GM10847 (cell line): Measurements from ENCODE around the gene DZIP3.
A peak's percentile ranks its signal among the peaks of the same experiment; 100 is the strongest.

Experiments
- POLR2A ChIP-seq: IDR thresholded peaks from 2 replicates; pipeline ENCODE4 v1.6.1; 2011; ENCODE audit not compliant: insufficient read length; ENCODE audit errors: extremely low read depth

Gene DZIP3, protein sequence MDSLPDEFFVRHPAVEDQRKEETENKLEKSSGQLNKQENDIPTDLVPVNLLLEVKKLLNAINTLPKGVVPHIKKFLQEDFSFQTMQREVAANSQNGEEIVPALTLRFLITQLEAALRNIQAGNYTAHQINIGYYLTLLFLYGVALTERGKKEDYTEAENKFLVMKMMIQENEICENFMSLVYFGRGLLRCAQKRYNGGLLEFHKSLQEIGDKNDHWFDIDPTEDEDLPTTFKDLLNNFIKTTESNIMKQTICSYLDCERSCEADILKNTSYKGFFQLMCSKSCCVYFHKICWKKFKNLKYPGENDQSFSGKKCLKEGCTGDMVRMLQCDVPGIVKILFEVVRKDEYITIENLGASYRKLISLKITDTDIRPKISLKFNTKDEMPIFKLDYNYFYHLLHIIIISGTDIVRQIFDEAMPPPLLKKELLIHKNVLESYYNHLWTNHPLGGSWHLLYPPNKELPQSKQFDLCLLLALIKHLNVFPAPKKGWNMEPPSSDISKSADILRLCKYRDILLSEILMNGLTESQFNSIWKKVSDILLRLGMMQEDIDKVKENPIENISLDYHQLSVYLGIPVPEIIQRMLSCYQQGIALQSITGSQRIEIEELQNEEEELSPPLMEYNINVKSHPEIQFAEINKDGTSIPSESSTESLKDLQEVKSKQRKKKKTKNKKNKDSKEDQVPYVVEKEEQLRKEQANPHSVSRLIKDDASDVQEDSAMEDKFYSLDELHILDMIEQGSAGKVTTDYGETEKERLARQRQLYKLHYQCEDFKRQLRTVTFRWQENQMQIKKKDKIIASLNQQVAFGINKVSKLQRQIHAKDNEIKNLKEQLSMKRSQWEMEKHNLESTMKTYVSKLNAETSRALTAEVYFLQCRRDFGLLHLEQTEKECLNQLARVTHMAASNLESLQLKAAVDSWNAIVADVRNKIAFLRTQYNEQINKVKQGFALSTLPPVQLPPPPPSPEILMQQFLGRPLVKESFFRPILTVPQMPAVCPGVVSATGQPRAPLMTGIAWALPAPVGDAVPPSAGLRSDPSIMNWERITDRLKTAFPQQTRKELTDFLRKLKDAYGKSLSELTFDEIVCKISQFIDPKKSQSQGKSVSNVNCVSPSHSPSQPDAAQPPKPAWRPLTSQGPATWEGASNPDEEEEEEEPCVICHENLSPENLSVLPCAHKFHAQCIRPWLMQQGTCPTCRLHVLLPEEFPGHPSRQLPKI

DNA sequence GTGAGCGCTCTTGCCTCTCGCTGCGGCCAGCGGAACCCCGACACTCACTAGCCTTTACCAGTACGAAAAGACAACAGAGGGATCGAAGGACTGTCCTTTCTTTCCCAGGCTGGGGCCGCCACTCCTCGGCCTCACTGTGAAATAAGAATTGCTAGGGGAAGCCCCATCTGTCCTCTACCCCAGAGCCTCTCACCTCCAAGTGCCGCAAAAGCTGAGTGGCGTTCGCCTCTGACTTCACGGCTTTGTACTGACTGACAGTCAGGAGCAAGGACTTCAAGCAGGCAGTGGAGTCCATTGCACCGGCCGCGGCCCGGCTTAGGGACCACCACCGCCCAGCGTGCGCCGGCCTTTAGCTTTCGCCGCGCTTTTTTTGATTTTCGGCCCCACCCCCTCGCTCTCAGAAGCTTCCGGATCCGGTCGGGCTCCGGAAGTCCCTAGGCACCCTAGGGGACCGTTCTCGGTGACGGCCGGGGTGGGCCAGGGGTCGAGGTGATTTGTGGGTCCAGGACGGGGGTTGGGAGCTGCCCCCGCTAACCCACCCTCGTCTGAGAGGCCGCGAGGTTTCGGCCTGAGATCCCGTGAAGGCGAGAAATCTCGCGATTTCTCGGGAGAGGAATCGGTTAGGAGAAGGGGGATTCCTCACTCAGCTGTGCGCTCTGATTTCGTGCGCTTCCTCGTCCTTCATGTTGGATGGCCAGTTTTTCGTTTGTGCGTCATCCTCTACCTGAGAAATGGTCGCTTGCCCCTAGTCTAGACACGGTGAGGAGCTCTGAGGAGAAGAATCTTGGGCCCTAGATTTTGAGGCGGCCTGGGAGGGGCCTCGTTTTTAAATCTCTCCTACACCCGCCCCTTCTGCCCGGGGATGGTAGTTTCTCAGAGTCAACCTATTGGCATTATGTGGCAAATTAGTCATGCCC, at the start of gene DZIP3, which contains the start of gene CIP2A:
TSS of gene DZIP3 (plus strand) at position 642 of the 917 bp plus-strand sequence. CDS start 15,685 bp downstream, outside the sequence.
TSS of gene CIP2A (minus strand) at position 358 of the 917 bp plus-strand sequence. CDS start at position 295, 63 bp downstream.
- peak; percentile 67 for TF ChIP-seq POLR2A

DNA sequence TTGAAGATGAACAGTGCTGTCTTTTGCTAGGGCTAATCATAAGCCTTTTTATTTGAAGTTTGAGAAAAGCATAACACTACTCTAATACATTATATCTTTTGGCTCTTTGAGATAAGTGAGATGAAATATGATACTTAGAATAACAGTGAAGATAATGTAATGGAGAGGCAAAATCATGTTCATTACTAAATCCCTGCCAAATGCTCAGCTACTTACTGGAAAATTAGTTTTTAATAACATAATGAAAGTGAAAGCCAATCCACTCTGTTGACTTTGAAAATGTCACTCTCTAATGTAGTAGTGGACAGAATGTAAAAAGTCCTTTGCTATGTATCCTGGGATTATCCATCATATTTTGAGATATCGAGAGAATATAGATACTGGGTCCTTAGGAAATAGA, 43.3 kb upstream of the DZIP3 start:
- no peak for TF ChIP-seq POLR2A

DNA sequence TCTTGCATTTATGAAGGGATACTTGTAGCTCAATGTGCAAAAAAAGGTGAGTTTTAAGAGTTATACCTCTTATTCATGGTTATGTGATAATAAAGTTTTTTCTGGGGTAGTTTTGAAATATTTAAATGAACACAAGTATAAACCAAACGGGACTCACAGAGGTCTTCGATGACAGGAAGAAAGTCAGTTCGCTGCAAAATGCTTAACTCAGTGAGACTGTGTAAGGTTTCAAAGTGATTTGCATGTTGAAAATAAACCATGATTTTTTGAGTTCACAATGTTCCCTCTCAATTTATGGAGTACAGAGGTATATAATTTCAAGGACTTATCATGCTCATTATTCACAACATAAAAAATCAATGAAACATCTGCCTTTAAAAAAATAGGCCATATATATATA, 42.8 kb upstream of the DZIP3 start:
- TF ChIP-seq POLR2A: no peak

DNA sequence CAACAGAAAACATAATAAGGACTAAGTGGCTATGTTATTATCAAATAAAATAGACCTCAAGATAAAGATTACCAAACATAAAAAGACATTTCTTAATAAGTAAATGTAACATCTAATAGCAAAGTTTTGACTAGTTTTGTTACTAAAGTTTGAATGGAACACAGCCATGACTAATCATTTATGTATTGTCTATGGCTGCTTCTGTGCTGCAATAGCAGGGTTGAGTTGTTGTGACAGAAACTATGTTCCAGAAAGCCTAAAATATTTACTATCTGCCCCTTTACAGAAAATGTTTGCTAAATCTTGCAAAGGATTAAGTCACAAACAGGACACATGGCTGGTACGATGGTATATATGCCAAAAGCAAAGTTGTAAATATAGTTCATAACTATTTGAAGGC, 41.2 kb upstream of the DZIP3 start:
- no peak for TF ChIP-seq POLR2A

DNA sequence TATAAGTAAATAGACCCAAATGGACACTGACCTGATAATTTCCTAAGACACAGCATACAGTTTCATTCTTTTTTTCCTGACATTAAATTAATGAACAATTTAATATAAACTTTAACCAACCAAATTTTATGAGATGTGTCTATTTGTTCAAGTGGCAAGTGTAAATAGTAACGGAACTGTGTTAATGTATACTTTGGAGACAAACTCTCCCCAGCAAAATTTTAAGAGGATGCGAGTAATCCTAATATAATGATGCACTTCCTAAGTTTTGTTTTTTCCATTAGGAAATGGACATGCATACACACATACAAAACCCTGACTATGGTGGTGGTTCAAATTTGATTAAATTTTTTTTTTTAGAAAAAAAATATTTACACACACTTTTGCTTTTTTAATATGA, 40.6 kb upstream of the DZIP3 start:
- no peak for TF ChIP-seq POLR2A

DNA sequence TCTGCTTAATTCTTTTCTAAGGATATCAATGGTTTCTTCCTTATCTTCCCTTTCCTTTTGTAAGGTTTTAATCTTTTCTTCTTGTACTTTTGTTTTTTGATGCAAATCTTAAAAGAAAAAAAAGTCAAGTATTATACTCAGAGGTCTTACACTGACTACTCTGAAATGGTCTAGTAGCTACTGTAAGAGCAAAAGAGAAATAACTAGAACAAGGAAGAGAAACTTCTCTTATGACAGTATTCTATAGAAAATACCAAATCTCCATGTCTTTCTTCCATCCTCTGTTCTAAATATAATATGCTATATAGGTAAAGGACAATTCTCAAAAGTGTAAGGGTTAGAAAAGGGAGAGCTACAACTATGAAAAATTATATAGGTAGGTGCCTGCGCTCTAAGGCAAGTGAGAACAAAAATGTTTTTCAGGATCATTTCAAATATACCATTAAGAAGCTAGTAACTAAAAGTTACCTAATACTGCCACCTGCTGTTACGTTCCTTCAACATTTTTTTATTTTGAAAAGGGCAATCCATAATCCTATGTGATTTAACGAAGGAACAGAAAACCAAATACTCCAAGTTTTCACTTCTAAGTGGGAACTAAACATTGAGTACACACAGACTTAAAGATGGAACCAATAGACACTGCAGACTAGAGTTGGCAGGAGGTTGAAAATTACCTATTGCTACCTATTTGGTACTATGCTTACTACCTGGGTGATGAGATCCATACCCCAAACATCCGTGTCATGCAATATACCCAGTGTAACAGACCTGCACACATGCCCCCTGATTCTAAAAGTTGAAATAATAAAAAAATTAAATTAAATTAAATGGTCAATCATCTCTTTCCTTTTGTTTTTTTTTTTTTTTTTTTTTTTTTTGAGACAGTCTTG, 37.0 kb upstream of the DZIP3 start:
- no peak for TF ChIP-seq POLR2A

DNA sequence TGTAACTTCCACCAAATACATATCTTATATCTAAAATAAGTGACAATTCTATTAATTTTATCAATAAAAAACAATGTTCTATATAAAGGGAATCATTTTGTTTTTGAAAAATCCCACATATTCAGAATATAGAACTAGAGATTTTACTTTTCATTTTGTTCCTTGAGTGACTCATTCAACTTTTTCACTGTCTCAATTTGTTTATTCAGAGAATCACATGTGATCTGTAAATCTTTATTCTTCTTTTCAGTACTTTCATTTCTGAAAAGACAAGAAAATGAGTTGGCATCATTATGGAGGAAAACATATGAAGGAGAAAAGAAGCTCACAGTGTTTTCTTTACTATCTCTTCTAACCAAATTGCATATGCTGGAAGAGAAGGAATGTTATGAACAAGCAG, 35.3 kb upstream of the DZIP3 start:
- no peak for TF ChIP-seq POLR2A

DNA sequence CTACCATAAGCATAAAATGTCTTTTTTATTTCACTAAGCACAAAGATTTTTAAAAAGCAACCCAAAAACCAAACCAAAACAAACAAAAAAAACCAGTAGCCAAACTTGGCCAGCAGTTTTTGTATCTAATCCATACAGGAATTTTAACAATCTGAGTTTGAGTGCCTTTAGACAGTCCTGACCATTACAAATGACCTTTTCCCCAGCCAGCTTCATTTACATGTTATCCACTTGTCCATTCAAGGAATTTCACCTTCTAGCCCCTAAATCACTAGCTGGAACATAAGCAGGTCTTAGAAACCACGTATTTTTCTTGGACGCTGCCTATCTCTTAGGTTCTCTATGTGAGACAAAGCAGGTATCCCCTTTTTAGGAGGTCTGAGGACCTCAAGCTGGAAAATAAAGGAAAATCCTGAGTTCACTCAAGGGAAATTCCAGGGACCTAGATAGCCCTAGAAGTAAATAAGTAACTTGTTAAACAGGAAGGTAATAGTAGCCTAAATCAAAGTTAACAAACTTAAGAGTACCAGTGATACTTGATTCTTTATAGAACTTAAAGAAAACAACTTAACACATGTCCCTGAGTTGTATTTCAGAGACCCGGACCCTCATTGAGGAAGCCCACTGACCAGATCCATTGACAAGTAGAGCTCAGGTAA, 34.5 kb upstream of the DZIP3 start:
- no peak for TF ChIP-seq POLR2A

DNA sequence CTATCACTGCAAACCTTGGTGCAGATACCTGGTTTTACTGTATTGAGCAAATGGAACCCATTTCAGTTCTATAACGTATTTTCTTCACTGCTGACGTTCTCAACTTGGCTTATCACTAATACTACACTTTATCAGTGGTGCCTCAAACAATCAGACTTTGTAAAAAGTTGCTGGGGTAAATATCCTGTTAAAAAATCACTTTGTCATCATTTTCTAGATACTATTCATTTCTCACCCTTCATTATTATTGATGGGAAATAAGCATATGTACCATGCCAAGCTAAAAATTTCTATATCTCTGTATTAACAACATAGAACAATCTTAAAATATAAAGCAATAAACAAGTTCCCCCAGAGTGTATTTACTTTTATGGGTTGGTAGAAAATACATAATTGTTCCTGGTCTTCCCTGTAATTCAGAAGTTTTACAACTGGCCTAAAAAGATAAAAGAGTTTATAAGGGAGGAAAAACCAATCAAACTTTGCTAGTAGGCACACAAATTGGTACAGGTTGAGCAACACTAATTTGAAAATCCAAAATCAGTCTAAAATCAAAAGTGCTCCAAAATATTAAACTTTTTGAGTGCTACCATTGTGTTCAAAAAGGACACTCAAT, 33.4 kb upstream of the DZIP3 start:
- TF ChIP-seq POLR2A: no peak

DNA sequence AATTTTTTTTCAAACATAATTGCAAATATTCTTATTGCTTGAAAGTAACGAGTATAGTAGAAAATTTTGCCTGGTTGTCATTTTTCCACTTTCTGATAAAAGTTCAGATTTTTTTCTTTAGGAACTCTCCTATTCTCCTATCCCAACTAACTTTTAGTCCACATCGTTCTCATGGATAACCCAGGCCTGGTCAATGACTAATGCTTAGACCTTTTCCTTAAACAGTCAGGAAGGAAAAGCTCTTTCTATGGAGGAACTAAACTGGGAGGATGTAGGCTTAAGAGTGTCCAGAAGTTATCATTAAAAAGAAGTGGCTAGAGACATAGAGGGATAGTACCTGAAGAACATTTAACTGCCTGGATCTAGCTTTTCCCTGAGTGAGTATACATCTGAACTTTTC, 27.0 kb upstream of the DZIP3 start:
- TF ChIP-seq POLR2A: no peak

DNA sequence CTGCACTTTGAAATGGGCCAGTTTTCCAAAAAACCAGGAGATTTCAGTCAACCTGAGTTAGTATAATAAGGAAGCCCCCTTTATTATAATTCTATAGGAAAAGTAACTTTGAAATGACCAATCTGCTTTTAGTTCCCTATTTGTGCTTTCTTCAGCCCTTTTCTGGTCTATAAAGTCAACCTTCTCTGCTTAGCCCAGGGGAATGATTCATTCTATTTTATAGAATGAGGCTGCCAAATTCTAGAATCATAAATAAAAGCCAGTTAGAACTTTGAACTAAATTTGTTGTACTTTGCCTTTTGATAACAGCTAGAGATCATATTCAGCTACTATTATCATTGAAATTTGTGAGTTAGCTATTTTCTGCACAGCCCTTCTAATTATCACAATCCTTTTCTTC, 25.0 kb upstream of the DZIP3 start:
- no peak for TF ChIP-seq POLR2A

DNA sequence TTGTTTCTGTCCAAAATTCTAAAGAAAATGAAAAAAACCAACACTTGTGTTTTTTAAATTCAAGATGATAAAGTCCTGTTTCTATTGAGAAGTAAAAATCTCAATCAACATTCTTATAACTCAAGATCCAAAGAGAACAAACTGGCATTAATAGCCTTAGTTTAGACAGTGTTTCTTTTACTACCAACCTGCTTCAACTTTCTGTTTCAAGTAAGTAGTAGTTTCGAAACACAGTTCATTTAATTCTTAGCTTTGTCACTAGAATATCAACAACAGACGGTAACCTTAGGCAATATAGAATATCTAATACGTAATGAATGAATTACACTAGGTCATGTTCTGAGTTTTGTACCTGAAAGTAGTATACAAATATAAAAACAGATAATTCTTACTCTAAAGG, 24.0 kb upstream of the DZIP3 start:
- TF ChIP-seq POLR2A: no peak
